Measurements from ENCODE around the gene FNDC7.
"Not testable (repeated sequence)": the region's sequence is repeated elsewhere in the genome, so short reads cannot be mapped to it uniquely, and the experiment has no call there.

Gene FNDC7

GRCh38 chr1:108745980-108746381, 33.3 kb downstream of the FNDC7 start:
- no peak for DNase-seq (ENCODE audit: low read depth)

- peak; percentile 100 for DNase-seq (ENCODE audit: low read depth)
Observed at GRCh38 chr1:108746382-108747170, 33.9 kb downstream of the FNDC7 start, which contains the start of gene STXBP3. Gene STXBP3 (plus strand): TSS chr1:108746674. CDS start chr1:108746738, 64 bp downstream.

- DNase-seq (ENCODE audit: low read depth) = peak; percentile 11
Observed at GRCh38 chr1:108747171-108747850, 34.6 kb downstream of the FNDC7 start.

GRCh38 chr1:108747898-108748297, 35.2 kb downstream of the FNDC7 start:
- DNase-seq (ENCODE audit: low read depth) = no peak

GRCh38 chr1:108749081-108749480, 36.4 kb downstream of the FNDC7 start:
- DNase-seq (ENCODE audit: low read depth) = no peak

DNA sequence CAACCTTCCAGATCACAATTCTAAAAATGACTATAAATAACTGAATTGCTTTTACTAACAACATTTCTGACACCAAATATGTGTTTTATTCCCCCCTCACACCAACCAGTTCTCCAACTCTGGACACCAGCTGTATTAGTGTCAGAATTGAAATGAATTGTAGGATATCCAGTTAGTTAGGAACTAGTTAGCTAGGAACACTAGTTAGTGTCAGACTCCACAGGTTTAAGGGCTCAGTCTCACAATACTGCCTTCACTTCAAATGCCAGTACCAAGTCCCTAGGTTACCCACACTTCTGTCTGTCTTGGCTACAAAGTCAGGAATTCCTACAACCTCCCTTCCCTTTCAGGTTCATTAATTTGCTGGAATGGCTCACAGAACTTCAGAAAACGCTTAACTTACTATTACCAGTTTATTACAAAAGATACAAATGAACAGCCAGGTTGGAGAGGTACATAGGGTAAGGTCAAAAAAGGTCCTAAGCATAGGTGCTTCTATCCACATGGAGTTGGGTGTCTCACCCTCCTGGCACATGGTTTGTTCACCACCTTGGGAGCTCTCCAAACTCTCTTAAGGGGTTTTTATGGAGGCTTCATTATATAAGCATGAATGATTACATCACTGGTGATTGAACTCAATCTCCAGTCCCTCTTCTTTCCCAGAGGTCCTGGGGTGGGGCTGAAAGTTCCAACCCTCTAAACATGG, 37.9 kb downstream of the FNDC7 start:
- DNase-seq (ENCODE audit: low read depth) = no peak

- no peak for DNase-seq (ENCODE audit: low read depth)
Observed at GRCh38 chr1:108753363-108753762, 40.7 kb downstream of the FNDC7 start.

DNA sequence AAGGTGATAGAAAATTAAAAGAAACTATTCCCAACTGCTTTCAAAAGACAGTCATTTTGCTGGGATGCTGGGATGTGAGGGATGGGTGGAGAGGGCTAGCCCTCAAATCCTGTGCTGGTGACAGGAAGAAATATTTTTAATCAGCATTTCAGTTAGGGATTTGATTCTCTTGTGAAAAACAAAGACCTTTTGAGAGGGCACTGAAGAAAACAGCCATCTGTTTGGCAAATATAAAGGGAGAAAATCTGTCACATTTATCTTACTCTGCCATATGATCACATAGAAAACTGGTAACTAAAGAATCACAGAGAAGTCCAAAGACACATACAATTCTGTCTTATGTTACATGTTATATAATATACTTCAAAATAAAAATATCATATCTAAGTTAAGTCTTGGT, 46.1 kb downstream of the FNDC7 start:
- DNase-seq (ENCODE audit: low read depth) = no peak

- no peak for DNase-seq (ENCODE audit: low read depth)
Observed at GRCh38 chr1:108767115-108767514, 54.4 kb downstream of the FNDC7 start.

GRCh38 chr1:108767708-108768107, 55.0 kb downstream of the FNDC7 start:
- DNase-seq (ENCODE audit: low read depth) = no peak

DNA sequence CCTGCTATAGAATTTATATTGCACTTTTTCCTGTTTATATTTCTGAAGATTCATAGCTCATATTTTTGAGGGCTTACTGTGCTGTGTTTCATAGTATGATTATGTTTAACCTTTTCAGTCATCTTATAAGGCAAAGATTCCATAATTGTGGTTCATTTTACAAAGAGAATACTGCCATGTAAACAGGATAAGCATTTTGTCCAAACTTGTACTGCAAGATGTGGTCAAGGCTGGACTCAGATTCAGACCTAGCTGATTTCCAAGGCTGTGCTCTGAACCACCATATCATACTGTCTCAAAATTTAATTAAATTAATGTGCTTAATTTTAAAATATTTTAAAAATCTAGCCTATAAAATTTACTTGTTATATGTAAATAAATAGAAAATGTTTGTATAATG, 65.1 kb downstream of the FNDC7 start:
- no peak for DNase-seq (ENCODE audit: low read depth)

- no peak for DNase-seq (ENCODE audit: low read depth)
Observed at GRCh38 chr1:108779455-108779854, 66.7 kb downstream of the FNDC7 start.

- DNase-seq (ENCODE audit: low read depth) = no peak
Observed at GRCh38 chr1:108780937-108781574, 68.3 kb downstream of the FNDC7 start.

DNA sequence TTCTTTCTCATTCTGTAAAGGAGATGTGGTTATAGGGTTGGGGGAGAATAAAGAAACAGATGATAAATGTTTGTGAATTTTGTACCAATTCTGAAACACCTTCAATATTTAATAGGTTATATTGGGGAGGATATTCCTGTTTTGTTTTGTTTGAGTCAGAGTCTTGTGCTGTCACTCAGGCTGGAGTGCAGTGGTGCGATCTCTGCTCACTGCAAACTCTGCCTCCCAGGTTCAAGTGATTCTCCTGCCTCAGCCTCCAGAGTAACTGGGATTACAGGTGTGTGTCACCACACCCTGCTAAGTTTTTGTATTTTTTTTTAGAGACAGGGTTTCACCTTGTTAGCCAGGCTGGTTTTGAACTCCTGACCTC, 68.9 kb downstream of the FNDC7 start:
- DNase-seq (ENCODE audit: low read depth) = not testable (repeated sequence)

DNA sequence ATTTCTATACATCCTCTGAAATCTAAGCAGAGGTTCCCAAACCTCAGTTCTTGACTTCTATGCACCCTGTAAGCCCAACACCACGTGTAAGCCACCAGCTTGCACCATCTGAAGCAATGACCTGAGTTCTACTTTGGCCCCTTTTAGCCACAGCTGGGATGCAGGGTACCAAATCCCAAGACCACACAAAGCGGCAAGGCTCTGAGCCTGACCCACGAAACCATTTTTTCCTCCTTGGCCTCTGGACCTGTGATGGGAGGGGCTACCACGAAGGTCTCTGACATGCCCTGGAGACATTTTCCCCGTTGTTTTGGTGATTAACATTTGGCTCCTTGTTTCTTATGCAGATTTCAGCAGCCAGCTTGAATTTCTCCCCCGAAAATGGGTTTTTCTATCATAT, 72.6 kb downstream of the FNDC7 start:
- no peak for DNase-seq (ENCODE audit: low read depth)

GRCh38 chr1:108785880-108786279, 73.2 kb downstream of the FNDC7 start:
- no peak for DNase-seq (ENCODE audit: low read depth)

DNA sequence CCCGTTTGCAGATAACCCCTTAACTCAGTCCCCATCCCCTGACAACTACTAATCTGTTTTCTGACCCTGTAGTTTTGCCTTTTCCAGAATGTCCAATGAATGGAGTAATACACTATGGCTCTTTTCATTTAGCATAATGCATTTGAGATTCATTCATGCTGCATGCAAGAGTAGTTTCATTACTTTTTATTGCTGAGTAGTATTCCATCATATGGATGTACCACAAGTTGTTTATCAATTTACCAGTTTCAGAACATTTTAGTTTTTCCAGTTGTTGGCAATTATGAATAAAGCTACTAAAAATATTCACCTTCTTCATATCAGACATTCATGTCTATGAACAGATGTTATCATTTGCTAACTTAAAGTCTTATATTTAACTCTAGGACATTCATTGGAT, 79.1 kb downstream of the FNDC7 start:
- no peak for DNase-seq (ENCODE audit: low read depth)

All from activated T-helper 9 cell treated with anti-CD3 and anti-CD28 coated beads, Interleukin-2, amount 50 U/mL, for 16 hours (primary cell).